ENCODE results near the gene TMEM72.

Gene TMEM72

DNA sequence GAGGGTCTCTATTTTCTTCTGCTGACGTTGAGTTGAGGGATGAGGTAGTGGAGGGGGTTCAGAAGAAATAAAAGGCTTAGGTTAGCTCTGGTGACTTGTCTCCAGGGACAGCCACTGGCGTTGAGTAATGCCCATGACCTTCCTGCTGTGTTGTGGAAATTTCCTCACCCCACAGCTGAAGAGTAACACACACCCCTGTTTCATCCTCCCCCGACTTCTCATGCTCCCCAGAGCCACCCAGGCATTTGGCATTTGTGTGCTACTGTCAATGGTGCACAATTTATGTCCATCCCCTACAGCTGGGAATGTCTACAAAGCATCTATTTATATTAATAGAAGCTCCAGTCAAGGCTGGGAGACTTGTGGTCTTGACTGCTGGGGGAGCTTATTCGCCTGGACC, 4.7 kb upstream of the TMEM72 start:
- Histone ChIP-seq H3K27me3 (ENCODE audit: control insufficient read depth, insufficient read depth, low read length) (no peaks in the 10 kb centered on the region), H3K36me3 (ENCODE audit: control insufficient read depth, insufficient read depth, low read length) (no peaks in the 10 kb centered on the region), H3K9ac (ENCODE audit: low read depth, low read length) (no peak overlapping the region), H3K4me3 (ENCODE audit: low read depth, low read length) (no peak overlapping the region), H3K27ac (ENCODE audit: low read depth, low read length) (no peak overlapping the region), H3K9me3 (ENCODE audit: control insufficient read depth, insufficient read depth, low read length) (no peaks in the 10 kb centered on the region), H3K4me1 (ENCODE audit: control insufficient read depth, insufficient read depth, low read length) (peaks cover 12% of the 10 kb centered on the region; the same call in 1 of the 2 replicates)

DNA sequence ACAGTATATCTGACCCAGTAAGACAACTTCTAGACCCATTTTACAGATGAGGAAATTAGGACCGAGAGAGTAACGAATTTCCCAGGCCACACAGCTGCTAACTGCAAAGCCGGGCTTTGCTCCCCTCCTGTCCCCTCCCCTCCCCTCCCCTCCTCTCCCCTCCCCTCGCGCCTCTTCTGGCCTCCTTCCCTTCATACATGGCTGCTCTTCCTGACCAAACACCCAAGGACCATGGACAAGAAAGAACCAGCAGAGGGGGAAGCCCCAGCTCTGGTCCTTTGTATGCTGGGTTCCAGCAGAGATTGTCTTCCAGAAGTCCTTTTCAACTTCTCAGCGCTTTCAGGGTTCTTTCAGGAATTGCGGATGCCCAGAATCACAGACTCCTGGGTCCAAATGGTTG, 3.6 kb upstream of the TMEM72 start:
- Histone ChIP-seq H3K4me1 (ENCODE audit: control insufficient read depth, insufficient read depth, low read length) (peaks cover 12% of the 10 kb centered on the region; the same call in 1 of the 2 replicates), H3K9me3 (ENCODE audit: control insufficient read depth, insufficient read depth, low read length) (no peaks in the 10 kb centered on the region), H3K9ac (ENCODE audit: low read depth, low read length) (no peak overlapping the region), H3K36me3 (ENCODE audit: control insufficient read depth, insufficient read depth, low read length) (no peaks in the 10 kb centered on the region), H3K4me3 (ENCODE audit: low read depth, low read length) (no peak overlapping the region), H3K27ac (ENCODE audit: low read depth, low read length) (no peak overlapping the region), H3K27me3 (ENCODE audit: control insufficient read depth, insufficient read depth, low read length) (no peaks in the 10 kb centered on the region)

DNA sequence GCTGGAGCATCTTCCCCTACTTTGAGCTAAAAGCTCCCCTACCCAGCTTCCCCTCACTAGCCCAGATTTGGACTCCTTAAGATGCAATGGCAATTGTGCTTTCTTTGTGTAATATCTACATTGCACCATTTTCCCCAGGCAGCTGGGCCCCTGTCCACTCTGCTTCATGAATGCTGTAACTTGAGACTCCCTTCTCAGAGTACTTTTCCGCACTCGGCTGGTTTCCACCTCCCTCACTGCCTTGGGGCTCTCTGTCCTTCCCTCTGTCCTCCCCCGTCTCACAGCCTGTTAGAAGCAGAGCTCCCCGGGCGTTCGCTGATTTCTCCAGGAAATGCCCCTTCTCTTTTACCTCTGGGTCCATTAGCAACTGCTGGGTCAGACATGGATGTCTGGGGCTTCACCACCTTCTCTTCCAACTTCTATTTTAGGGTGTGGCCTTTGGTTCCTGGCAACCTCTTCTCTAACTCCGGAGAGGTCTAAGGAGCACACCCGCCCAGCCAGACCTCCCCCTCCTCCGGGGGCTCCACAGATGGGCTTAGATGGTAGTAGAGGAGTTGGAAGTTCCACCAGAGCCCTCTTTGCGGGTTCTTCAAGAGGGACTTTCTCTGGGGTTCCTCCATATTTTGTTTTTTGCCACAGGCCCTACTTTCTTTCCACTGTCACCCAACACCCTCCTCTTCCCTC, 2.9 kb upstream of the TMEM72 start:
- H3K27me3 ChIP-seq (ENCODE audit: control insufficient read depth, insufficient read depth, low read length) = no peaks in the 10 kb centered on the region

DNA sequence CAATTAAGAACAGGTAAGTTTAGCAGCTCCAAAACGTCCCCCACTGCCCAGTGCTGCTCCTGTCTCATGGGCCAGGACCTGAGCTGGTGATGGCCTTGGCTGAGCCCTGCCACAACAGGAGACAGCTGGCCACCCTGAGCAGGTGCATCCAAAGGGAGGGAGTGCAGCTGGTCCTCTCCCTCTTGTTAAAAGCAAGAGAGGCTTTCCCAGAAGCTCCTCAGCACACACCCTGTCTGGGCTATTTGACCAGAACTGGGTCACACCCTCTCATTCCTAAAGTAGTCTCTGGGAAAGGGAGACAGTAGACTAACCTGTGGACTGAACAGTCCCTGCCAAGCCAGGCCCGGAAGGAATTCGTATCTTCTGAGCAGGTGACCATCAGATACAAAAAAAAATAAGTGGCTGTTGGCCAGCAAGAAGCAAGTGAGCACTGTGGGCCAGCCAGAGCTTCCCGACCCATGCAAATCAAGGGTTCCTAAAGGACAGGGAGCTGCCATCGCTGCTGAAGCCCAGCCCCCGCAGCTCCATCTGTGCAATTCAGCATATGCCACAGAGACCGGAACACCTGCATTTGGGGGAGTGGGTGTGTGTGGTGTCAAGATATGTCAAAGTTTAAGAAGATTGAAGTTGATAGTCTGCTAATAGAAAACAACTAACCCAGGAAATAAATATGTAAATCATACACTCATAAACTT, 2.1 kb upstream of the TMEM72 start:
- Histone ChIP-seq H3K27ac (ENCODE audit: low read depth, low read length) (no peak overlapping the region), H3K9ac (ENCODE audit: low read depth, low read length) (no peak overlapping the region), H3K4me3 (ENCODE audit: low read depth, low read length) (no peak overlapping the region), H3K27me3 (ENCODE audit: control insufficient read depth, insufficient read depth, low read length) (no peaks in the 10 kb centered on the region), H3K36me3 (ENCODE audit: control insufficient read depth, insufficient read depth, low read length) (no peaks in the 10 kb centered on the region), H3K9me3 (ENCODE audit: control insufficient read depth, insufficient read depth, low read length) (no peaks in the 10 kb centered on the region), H3K4me1 (ENCODE audit: control insufficient read depth, insufficient read depth, low read length) (peaks cover 12% of the 10 kb centered on the region; the same call in 1 of the 2 replicates)

More for the DNA sequence above, 2.9 kb upstream of the TMEM72 start:
- H3K9ac ChIP-seq (ENCODE audit: low read depth, low read length) = no peak overlapping the region
- no peaks in the 10 kb centered on the region for H3K9me3 ChIP-seq (ENCODE audit: control insufficient read depth, insufficient read depth, low read length)
- no peaks in the 10 kb centered on the region for H3K36me3 ChIP-seq (ENCODE audit: control insufficient read depth, insufficient read depth, low read length)
- no peak overlapping the region for H3K27ac ChIP-seq (ENCODE audit: low read depth, low read length)
- H3K4me1 ChIP-seq (ENCODE audit: control insufficient read depth, insufficient read depth, low read length) = peaks cover 12% of the 10 kb centered on the region; the same call in 1 of the 2 replicates
- H3K4me3 ChIP-seq (ENCODE audit: low read depth, low read length) = no peak overlapping the region

DNA sequence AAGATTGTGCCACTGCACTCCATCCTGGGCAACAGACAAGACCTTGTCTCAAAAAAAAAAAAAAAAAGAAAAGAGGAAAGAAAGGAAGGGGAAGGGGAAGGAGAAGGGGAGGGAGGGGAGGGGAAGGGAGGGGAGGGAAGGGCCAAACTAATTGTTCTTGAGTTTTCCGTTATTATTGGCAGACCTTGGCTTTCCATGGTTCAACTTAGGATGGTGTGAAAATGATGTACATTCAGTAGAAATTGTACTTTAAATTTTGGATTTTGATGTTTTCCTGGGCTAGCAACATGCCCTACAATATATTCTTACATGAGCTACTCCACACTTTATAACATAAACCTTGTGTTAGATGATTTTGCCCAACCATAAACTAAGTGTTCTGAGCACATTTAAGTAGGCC, 1.2 kb upstream of the TMEM72 start:
- no peak overlapping the region for H3K9ac ChIP-seq (ENCODE audit: low read depth, low read length)
- no peaks in the 10 kb centered on the region for H3K9me3 ChIP-seq (ENCODE audit: control insufficient read depth, insufficient read depth, low read length)
- H3K4me3 ChIP-seq (ENCODE audit: low read depth, low read length) = no peak overlapping the region
- no peaks in the 10 kb centered on the region for H3K27me3 ChIP-seq (ENCODE audit: control insufficient read depth, insufficient read depth, low read length)
- H3K36me3 ChIP-seq (ENCODE audit: control insufficient read depth, insufficient read depth, low read length) = no peaks in the 10 kb centered on the region
- peaks cover 12% of the 10 kb centered on the region; the same call in 1 of the 2 replicates for H3K4me1 ChIP-seq (ENCODE audit: control insufficient read depth, insufficient read depth, low read length)
- H3K27ac ChIP-seq (ENCODE audit: low read depth, low read length) = no peak overlapping the region

- no peaks in the 10 kb centered on the region for H3K9me3 ChIP-seq (ENCODE audit: control insufficient read depth, insufficient read depth, low read length)
- H3K27me3 ChIP-seq (ENCODE audit: control insufficient read depth, insufficient read depth, low read length) = no peaks in the 10 kb centered on the region
- no peaks in the 10 kb centered on the region for H3K36me3 ChIP-seq (ENCODE audit: control insufficient read depth, insufficient read depth, low read length)
- no peak overlapping the region for H3K27ac ChIP-seq (ENCODE audit: low read depth, low read length)
- peaks cover 12% of the 10 kb centered on the region; the same call in 1 of the 2 replicates for H3K4me1 ChIP-seq (ENCODE audit: control insufficient read depth, insufficient read depth, low read length)
- H3K4me3 ChIP-seq (ENCODE audit: low read depth, low read length) = no peak overlapping the region
- no peak overlapping the region for H3K9ac ChIP-seq (ENCODE audit: low read depth, low read length)
These were observed 535 bp upstream of the TMEM72 start for GRCh38 chr10:44910602-44911001.

GRCh38 chr10:44911951-44912350, 814 bp downstream of the TMEM72 start:
- Histone ChIP-seq H3K36me3 (ENCODE audit: control insufficient read depth, insufficient read depth, low read length) (no peaks in the 10 kb centered on the region), H3K27ac (ENCODE audit: low read depth, low read length) (no peak overlapping the region), H3K4me3 (ENCODE audit: low read depth, low read length) (no peak overlapping the region), H3K9ac (ENCODE audit: low read depth, low read length) (no peak overlapping the region), H3K4me1 (ENCODE audit: control insufficient read depth, insufficient read depth, low read length) (peaks cover 12% of the 10 kb centered on the region; the same call in 1 of the 2 replicates), H3K9me3 (ENCODE audit: control insufficient read depth, insufficient read depth, low read length) (no peaks in the 10 kb centered on the region), H3K27me3 (ENCODE audit: control insufficient read depth, insufficient read depth, low read length) (no peaks in the 10 kb centered on the region)

GRCh38 chr10:44913350-44914081, 2.4 kb downstream of the TMEM72 start:
- Histone ChIP-seq H3K4me1 (ENCODE audit: control insufficient read depth, insufficient read depth, low read length) (peaks cover 5% of the 10 kb centered on the region; the same call in 1 of the 2 replicates), H3K9ac (ENCODE audit: low read depth, low read length) (no peak overlapping the region), H3K27me3 (ENCODE audit: control insufficient read depth, insufficient read depth, low read length) (no peaks in the 10 kb centered on the region), H3K36me3 (ENCODE audit: control insufficient read depth, insufficient read depth, low read length) (no peaks in the 10 kb centered on the region), H3K27ac (ENCODE audit: low read depth, low read length) (no peak overlapping the region), H3K9me3 (ENCODE audit: control insufficient read depth, insufficient read depth, low read length) (no peaks in the 10 kb centered on the region), H3K4me3 (ENCODE audit: low read depth, low read length) (no peak overlapping the region)

- Histone ChIP-seq H3K4me1 (ENCODE audit: control insufficient read depth, insufficient read depth, low read length) (peaks cover 5% of the 10 kb centered on the region; the same call in 1 of the 2 replicates), H3K4me3 (ENCODE audit: low read depth, low read length) (no peak overlapping the region), H3K9me3 (ENCODE audit: control insufficient read depth, insufficient read depth, low read length) (no peaks in the 10 kb centered on the region), H3K9ac (ENCODE audit: low read depth, low read length) (no peak overlapping the region), H3K27me3 (ENCODE audit: control insufficient read depth, insufficient read depth, low read length) (no peaks in the 10 kb centered on the region), H3K36me3 (ENCODE audit: control insufficient read depth, insufficient read depth, low read length) (no peaks in the 10 kb centered on the region), H3K27ac (ENCODE audit: low read depth, low read length) (no peak overlapping the region)
These were observed 3.8 kb downstream of the TMEM72 start for GRCh38 chr10:44914891-44915290.

DNA sequence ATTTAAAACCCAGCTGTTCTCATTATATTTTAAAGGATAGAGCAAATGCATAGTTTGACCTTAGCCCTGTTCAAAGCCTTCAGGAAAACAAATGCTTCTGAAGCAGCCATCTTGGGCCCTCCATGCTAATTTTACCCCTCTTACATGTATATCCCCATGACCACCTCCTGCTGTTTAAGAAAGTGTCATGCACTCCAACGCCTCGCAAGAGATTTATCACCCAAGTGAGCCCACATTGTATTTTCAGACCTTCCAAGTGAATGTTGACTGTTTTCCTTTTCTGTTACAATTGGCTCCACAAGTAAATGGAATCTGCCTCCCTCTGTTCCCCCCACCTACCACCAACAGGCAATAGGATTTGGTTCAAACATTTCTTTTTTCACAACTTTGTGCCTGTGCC, 5.3 kb downstream of the TMEM72 start:
- Histone ChIP-seq H3K9me3 (ENCODE audit: control insufficient read depth, insufficient read depth, low read length) (no peaks in the 10 kb centered on the region), H3K27ac (ENCODE audit: low read depth, low read length) (no peak overlapping the region), H3K36me3 (ENCODE audit: control insufficient read depth, insufficient read depth, low read length) (no peaks in the 10 kb centered on the region), H3K9ac (ENCODE audit: low read depth, low read length) (no peak overlapping the region), H3K4me3 (ENCODE audit: low read depth, low read length) (no peak overlapping the region), H3K27me3 (ENCODE audit: control insufficient read depth, insufficient read depth, low read length) (no peaks in the 10 kb centered on the region), H3K4me1 (ENCODE audit: control insufficient read depth, insufficient read depth, low read length) (no peaks in the 10 kb centered on the region)

- Histone ChIP-seq H3K27ac (ENCODE audit: low read depth, low read length) (no peak overlapping the region), H3K4me3 (ENCODE audit: low read depth, low read length) (no peak overlapping the region), H3K4me1 (ENCODE audit: control insufficient read depth, insufficient read depth, low read length) (no peaks in the 10 kb centered on the region), H3K9me3 (ENCODE audit: control insufficient read depth, insufficient read depth, low read length) (no peaks in the 10 kb centered on the region), H3K27me3 (ENCODE audit: control insufficient read depth, insufficient read depth, low read length) (no peaks in the 10 kb centered on the region), H3K36me3 (ENCODE audit: control insufficient read depth, insufficient read depth, low read length) (no peaks in the 10 kb centered on the region), H3K9ac (ENCODE audit: low read depth, low read length) (no peak overlapping the region)
These were observed 6.7 kb downstream of the TMEM72 start for GRCh38 chr10:44917848-44918247.

Measured in HUES48 (cell line).